Sciatic nerve (tissue), 2 donors: ENCODE measurements around the gene ABCF1. TPM values are rescaled to one million over a fixed set of nuclear protein-coding genes. Genes with fewer than 3 reads are reported as not detected.
"Not testable (repeated sequence)": the region's sequence is repeated elsewhere in the genome, so short reads cannot be mapped to it uniquely, and the experiment has no call there.

ENCODE experiments used
- ATAC-seq: fragments of 200-7000 bp; cut with Tn5 transposase; one replicate; pipeline ENCODE4 v1.9.1; 2020; ENCODE audit warnings: mild to moderate bottlenecking, moderate library complexity
- DNase-seq: peaks from one replicate; pipeline ENCODE4 v3.0.0-alpha.2; 2020; ENCODE audit warnings: low spot score
- intact Hi-C: fragments of 100-400 bp; cut with DNase I; formaldehyde crosslinking; loops from one replicate; pipeline ENCODE4 v1.14.2; 2022
- total RNA-seq: library from RNA; stranded (reverse); fragmentation: NEBNext Ultra II Directional; extraction: Animal tissue kit (Norgen Biotek cat#: 25700); gene quantifications from one replicate; pipeline ENCODE4 v1.2.1, GENCODE V29; 2021
- donor health status: DM: no; HTN: no; CAD: no.
- donor health status: DM: no; HTN: no; CAD: no.

Gene ABCF1
- total RNA-seq, 1 donor from 2014 or later = 39.1 TPM

- ATAC-seq (peak; percentile 69), DNase-seq (peak; percentile 88)
- intact Hi-C loops = not testable (repeated sequence)
These were observed 26.3 kb downstream of the ABCF1 start for GRCh38 chr6:30597315-30598144.

- ATAC-seq = no peak
- intact Hi-C loops = no loop called here
- DNase-seq = no peak
These were observed 27.8 kb downstream of the ABCF1 start for GRCh38 chr6:30598912-30599624.

- intact Hi-C loops = no loop called here
- ATAC-seq = no peak
- DNase-seq = no peak
These were observed 28.5 kb downstream of the ABCF1 start for GRCh38 chr6:30599625-30600324.

GRCh38 chr6:30600451-30600961, 29.3 kb downstream of the ABCF1 start:
- ATAC-seq (no peak), DNase-seq (peak; percentile 71)
- intact Hi-C loops = no loop called here

- intact Hi-C loops = no loop called here
- DNase-seq (no peak), ATAC-seq (no peak)
These were observed 30.2 kb downstream of the ABCF1 start for GRCh38 chr6:30601436-30601814.

- DNase-seq (no peak), ATAC-seq (peak; percentile 38)
- intact Hi-C loops = no loop called here
These were observed 30.8 kb downstream of the ABCF1 start for GRCh38 chr6:30601815-30602641.

- no peak for ATAC-seq
- intact Hi-C loops = no loop called here
- DNase-seq = no peak
These were observed 32.7 kb downstream of the ABCF1 start for GRCh38 chr6:30603961-30604360.

GRCh38 chr6:30610065-30610464, 38.8 kb downstream of the ABCF1 start:
- no peak for ATAC-seq
- intact Hi-C loops = no loop called here
- DNase-seq = no peak

GRCh38 chr6:30611150-30611855, 40.1 kb downstream of the ABCF1 start:
- intact Hi-C loops = no loop called here
- DNase-seq (no peak), ATAC-seq (no peak)

- intact Hi-C loops = no loop called here
- ATAC-seq = no peak
- DNase-seq = no peak
These were observed 40.6 kb downstream of the ABCF1 start for GRCh38 chr6:30611856-30612194.

- no peak for ATAC-seq
- DNase-seq = no peak
- intact Hi-C loops = no loop called here
These were observed 41.0 kb downstream of the ABCF1 start for GRCh38 chr6:30612213-30612612.

- no peak for DNase-seq
- intact Hi-C loops = no loop called here
- no peak for ATAC-seq
These were observed 41.5 kb downstream of the ABCF1 start for GRCh38 chr6:30612687-30613248.

GRCh38 chr6:30613251-30614043, 42.2 kb downstream of the ABCF1 start:
- intact Hi-C loops = no loop called here
- ATAC-seq (no peak), DNase-seq (no peak)

GRCh38 chr6:30614044-30614842, 43.0 kb downstream of the ABCF1 start:
- ATAC-seq = no peak
- intact Hi-C loops = no loop called here
- no peak for DNase-seq

- peak; percentile 86 for DNase-seq
- intact Hi-C loops = no loop called here
- ATAC-seq = peak; percentile 86
These were observed 43.6 kb downstream of the ABCF1 start for GRCh38 chr6:30614843-30615218.

- no peak for DNase-seq
These were observed 44.1 kb downstream of the ABCF1 start for GRCh38 chr6:30615219-30615957.

More at GRCh38 chr6:30615219-30615957, 44.1 kb downstream of the ABCF1 start:
- no peak for ATAC-seq
- intact Hi-C loops = no loop called here
